Esophagus muscularis mucosa (tissue), 4 donors: ENCODE results near the gene GALNTL6.

Experiments
- EP300 ChIP-seq: sonication (generic); formaldehyde crosslinking; IDR thresholded peaks from one replicate; pipeline ENCODE4 v1.6.1; 2017; ENCODE audit warnings: antibody characterized with exemption
- POLR2A ChIP-seq: fragments of 450-650 bp; IDR thresholded peaks from one replicate; pipeline ENCODE4 v1.6.1; 2017; ENCODE audit warnings: antibody characterized with exemption, moderate library complexity, mild to moderate bottlenecking, low read depth
- POLR2AphosphoS5 ChIP-seq, 2 donors: sonication (generic); formaldehyde crosslinking; IDR thresholded peaks; one replicate each; pipeline ENCODE4 v1.6.1; 2017; ENCODE audit warnings: antibody characterized with exemption in 2 of 2
- TF ChIP-seq, protein P1 (sequence below), 3 experiments: fragments of 200-600 bp in 2 of 3; fragments of 450-650 bp in 1 of 3; sonication (generic) in 2 of 3; IDR thresholded peaks; one replicate each; pipeline ENCODE4 v1.5.1; 2017 to 2019; ENCODE audit warnings: antibody characterized with exemption in 3 of 3, mild to moderate bottlenecking in 2 of 3, moderate library complexity in 1 of 3

GRCh38 chr4:172780566-172781081, 967.4 kb downstream of the GALNTL6 start:
- TF ChIP-seq, protein P1, sequence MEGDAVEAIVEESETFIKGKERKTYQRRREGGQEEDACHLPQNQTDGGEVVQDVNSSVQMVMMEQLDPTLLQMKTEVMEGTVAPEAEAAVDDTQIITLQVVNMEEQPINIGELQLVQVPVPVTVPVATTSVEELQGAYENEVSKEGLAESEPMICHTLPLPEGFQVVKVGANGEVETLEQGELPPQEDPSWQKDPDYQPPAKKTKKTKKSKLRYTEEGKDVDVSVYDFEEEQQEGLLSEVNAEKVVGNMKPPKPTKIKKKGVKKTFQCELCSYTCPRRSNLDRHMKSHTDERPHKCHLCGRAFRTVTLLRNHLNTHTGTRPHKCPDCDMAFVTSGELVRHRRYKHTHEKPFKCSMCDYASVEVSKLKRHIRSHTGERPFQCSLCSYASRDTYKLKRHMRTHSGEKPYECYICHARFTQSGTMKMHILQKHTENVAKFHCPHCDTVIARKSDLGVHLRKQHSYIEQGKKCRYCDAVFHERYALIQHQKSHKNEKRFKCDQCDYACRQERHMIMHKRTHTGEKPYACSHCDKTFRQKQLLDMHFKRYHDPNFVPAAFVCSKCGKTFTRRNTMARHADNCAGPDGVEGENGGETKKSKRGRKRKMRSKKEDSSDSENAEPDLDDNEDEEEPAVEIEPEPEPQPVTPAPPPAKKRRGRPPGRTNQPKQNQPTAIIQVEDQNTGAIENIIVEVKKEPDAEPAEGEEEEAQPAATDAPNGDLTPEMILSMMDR (IDR thresholded peaks at IDR 0.05) = no peak
- TF ChIP-seq POLR2AphosphoS5 (IDR thresholded peaks at IDR 0.05) (no peak), POLR2A (no peak), EP300 (no peak)
